ENCODE measurements around the gene CAMTA1.

DNA sequence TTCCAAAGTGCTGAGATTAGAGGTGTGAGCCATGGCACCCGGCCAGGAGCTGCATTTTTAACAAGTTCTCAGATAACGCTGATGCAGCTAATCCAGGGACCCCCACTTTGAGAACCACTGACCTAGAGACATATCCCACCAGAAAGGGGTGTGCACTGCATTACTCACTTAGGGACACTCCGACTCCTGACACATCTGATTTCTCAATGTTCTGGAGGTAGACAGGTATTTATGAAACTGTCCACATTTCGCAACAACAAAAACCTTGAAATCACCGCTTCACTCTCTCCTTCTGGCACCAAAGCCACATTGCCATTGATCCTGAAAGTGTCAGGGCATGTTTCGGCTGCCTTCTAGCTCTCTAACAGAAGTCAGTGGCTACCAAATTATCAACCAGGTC lies 23.2 kb upstream of the CAMTA1 start:
- TF ChIP-seq YY1 (IDR thresholded peaks at IDR 0.05) = peak; percentile 53
- TF ChIP-seq, protein P1, sequence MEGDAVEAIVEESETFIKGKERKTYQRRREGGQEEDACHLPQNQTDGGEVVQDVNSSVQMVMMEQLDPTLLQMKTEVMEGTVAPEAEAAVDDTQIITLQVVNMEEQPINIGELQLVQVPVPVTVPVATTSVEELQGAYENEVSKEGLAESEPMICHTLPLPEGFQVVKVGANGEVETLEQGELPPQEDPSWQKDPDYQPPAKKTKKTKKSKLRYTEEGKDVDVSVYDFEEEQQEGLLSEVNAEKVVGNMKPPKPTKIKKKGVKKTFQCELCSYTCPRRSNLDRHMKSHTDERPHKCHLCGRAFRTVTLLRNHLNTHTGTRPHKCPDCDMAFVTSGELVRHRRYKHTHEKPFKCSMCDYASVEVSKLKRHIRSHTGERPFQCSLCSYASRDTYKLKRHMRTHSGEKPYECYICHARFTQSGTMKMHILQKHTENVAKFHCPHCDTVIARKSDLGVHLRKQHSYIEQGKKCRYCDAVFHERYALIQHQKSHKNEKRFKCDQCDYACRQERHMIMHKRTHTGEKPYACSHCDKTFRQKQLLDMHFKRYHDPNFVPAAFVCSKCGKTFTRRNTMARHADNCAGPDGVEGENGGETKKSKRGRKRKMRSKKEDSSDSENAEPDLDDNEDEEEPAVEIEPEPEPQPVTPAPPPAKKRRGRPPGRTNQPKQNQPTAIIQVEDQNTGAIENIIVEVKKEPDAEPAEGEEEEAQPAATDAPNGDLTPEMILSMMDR (IDR thresholded peaks at IDR 0.05; ENCODE audit: low read depth, low read length, missing input control) = no peak
- TF ChIP-seq, protein P2, sequence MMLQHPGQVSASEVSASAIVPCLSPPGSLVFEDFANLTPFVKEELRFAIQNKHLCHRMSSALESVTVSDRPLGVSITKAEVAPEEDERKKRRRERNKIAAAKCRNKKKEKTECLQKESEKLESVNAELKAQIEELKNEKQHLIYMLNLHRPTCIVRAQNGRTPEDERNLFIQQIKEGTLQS (IDR thresholded peaks at IDR 0.05) = peak; percentile 13
- TF ChIP-seq, protein P3, sequence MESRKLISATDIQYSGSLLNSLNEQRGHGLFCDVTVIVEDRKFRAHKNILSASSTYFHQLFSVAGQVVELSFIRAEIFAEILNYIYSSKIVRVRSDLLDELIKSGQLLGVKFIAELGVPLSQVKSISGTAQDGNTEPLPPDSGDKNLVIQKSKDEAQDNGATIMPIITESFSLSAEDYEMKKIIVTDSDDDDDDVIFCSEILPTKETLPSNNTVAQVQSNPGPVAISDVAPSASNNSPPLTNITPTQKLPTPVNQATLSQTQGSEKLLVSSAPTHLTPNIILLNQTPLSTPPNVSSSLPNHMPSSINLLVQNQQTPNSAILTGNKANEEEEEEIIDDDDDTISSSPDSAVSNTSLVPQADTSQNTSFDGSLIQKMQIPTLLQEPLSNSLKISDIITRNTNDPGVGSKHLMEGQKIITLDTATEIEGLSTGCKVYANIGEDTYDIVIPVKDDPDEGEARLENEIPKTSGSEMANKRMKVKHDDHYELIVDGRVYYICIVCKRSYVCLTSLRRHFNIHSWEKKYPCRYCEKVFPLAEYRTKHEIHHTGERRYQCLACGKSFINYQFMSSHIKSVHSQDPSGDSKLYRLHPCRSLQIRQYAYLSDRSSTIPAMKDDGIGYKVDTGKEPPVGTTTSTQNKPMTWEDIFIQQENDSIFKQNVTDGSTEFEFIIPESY (IDR thresholded peaks at IDR 0.05) = peak; percentile 63
- TF ChIP-seq SP1 (IDR thresholded peaks at IDR 0.05) = peak; percentile 28
- peak; percentile 38 to 74 for TF ChIP-seq HNF4A (conservative IDR thresholded peaks at IDR 0.05)
- TF ChIP-seq, protein P4, sequence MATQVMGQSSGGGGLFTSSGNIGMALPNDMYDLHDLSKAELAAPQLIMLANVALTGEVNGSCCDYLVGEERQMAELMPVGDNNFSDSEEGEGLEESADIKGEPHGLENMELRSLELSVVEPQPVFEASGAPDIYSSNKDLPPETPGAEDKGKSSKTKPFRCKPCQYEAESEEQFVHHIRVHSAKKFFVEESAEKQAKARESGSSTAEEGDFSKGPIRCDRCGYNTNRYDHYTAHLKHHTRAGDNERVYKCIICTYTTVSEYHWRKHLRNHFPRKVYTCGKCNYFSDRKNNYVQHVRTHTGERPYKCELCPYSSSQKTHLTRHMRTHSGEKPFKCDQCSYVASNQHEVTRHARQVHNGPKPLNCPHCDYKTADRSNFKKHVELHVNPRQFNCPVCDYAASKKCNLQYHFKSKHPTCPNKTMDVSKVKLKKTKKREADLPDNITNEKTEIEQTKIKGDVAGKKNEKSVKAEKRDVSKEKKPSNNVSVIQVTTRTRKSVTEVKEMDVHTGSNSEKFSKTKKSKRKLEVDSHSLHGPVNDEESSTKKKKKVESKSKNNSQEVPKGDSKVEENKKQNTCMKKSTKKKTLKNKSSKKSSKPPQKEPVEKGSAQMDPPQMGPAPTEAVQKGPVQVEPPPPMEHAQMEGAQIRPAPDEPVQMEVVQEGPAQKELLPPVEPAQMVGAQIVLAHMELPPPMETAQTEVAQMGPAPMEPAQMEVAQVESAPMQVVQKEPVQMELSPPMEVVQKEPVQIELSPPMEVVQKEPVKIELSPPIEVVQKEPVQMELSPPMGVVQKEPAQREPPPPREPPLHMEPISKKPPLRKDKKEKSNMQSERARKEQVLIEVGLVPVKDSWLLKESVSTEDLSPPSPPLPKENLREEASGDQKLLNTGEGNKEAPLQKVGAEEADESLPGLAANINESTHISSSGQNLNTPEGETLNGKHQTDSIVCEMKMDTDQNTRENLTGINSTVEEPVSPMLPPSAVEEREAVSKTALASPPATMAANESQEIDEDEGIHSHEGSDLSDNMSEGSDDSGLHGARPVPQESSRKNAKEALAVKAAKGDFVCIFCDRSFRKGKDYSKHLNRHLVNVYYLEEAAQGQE (IDR thresholded peaks at IDR 0.05) = peak; percentile 41
- no peak for TF ChIP-seq FOXA1 (IDR thresholded peaks at IDR 0.05)
- TF ChIP-seq RAD21 (IDR thresholded peaks at IDR 0.05) = peak in 1 of 2 donors; percentile 19
- TF ChIP-seq EGR1 (IDR thresholded peaks at IDR 0.05; ENCODE audit: low read depth in 2 of 2) = no peak

Data from liver (tissue), 3 donors.